Measurements from ENCODE around the gene SAE1. TPM values are rescaled to one million over a fixed set of nuclear protein-coding genes. Genes with fewer than 3 reads are reported as not detected.
"Not testable (repeated sequence)": the region's sequence is repeated elsewhere in the genome, so short reads cannot be mapped to it uniquely, and the experiment has no call there.

Gene SAE1
- total RNA-seq, 1 donor from 2014 or later: 151 TPM

GRCh38 chr19:47240996-47241918 is 110.6 kb downstream of the SAE1 start:
- Mint-ChIP-seq H3K27ac (no peak overlapping the region), H3K9me3 (no peaks in the 10 kb centered on the region), H3K4me1 (peaks cover 25% of the 10 kb centered on the region), H3K27me3 (peaks cover 3% of the 10 kb centered on the region), H3K36me3 (ENCODE audit: low read depth) (no peaks in the 10 kb centered on the region), H3K4me3 (peak overlapping the region; percentile 41)
- intact Hi-C loops (cut with micrococcal nuclease): loop anchor here (1.0 to 10.0 kb wide), 2 partner anchors 10 to 206 kb away; partner anchors contain the start of gene BBC3
- DNase-seq: peak; percentile 95

GRCh38 chr19:47241919-47242577 is 111.4 kb downstream of the SAE1 start:
- H3K9me3 Mint-ChIP-seq: no peaks in the 10 kb centered on the region
- H3K27me3 Mint-ChIP-seq: peaks cover 3% of the 10 kb centered on the region
- H3K27ac Mint-ChIP-seq: no peak overlapping the region
- DNase-seq: peak; percentile 74
- H3K4me1 Mint-ChIP-seq: peaks cover 25% of the 10 kb centered on the region
- intact Hi-C loops (cut with micrococcal nuclease): loop anchor here (1.0 to 10.0 kb wide), 2 partner anchors 11 to 207 kb away; partner anchors contain the start of gene BBC3
- no peaks in the 10 kb centered on the region for H3K36me3 Mint-ChIP-seq (ENCODE audit: low read depth)
- H3K4me3 Mint-ChIP-seq: no peak overlapping the region

- peak overlapping the region; percentile 85 for H3K4me3 Mint-ChIP-seq
- intact Hi-C loops (cut with micrococcal nuclease): loop anchor here (10.0 kb wide), 1 partner anchor 209 kb away; no protein-coding TSS in a partner anchor
- H3K36me3 Mint-ChIP-seq (ENCODE audit: low read depth): no peaks in the 10 kb centered on the region
- DNase-seq: no peak
- H3K27me3 Mint-ChIP-seq: peaks cover 3% of the 10 kb centered on the region
- peak overlapping the region; percentile 97 for H3K27ac Mint-ChIP-seq
- no peaks in the 10 kb centered on the region for H3K9me3 Mint-ChIP-seq
- H3K4me1 Mint-ChIP-seq: peaks cover 28% of the 10 kb centered on the region
These were observed 112.7 kb downstream of the SAE1 start for GRCh38 chr19:47243364-47243775.

GRCh38 chr19:47243776-47244547 is 113.3 kb downstream of the SAE1 start:
- Mint-ChIP-seq H3K4me1 (peaks cover 25% of the 10 kb centered on the region), H3K4me3 (peak overlapping the region; percentile 85), H3K36me3 (ENCODE audit: low read depth) (no peaks in the 10 kb centered on the region), H3K27ac (peak overlapping the region; percentile 97), H3K27me3 (peaks cover 1% of the 10 kb centered on the region), H3K9me3 (no peaks in the 10 kb centered on the region)
- DNase-seq: peak; percentile 98
- intact Hi-C loops (cut with micrococcal nuclease): loop anchor here (1.0 to 10.0 kb wide), 5 partner anchors 34 to 209 kb away; no protein-coding TSS in a partner anchor

- Mint-ChIP-seq H3K4me3 (no peak overlapping the region), H3K4me1 (peaks cover 21% of the 10 kb centered on the region), H3K27ac (no peak overlapping the region), H3K27me3 (no peaks in the 10 kb centered on the region), H3K9me3 (no peaks in the 10 kb centered on the region), H3K36me3 (ENCODE audit: low read depth) (no peaks in the 10 kb centered on the region)
- DNase-seq: peak; percentile 95
- intact Hi-C loops (cut with micrococcal nuclease): loop anchor here (5.0 to 10.0 kb wide), 2 partner anchors 213 to 235 kb away; no protein-coding TSS in a partner anchor
These were observed 116.8 kb downstream of the SAE1 start for GRCh38 chr19:47247308-47247990.

GRCh38 chr19:47253016-47253415 is 122.4 kb downstream of the SAE1 start:
- H3K4me3 Mint-ChIP-seq; H3K27me3 Mint-ChIP-seq; H3K9me3 Mint-ChIP-seq; H3K27ac Mint-ChIP-seq; intact Hi-C loops (cut with micrococcal nuclease); DNase-seq: not testable (repeated sequence)
- peaks cover 11% of the 10 kb centered on the region for H3K36me3 Mint-ChIP-seq (ENCODE audit: low read depth)
- H3K4me1 Mint-ChIP-seq: peaks cover 20% of the 10 kb centered on the region

- peaks cover 12% of the 10 kb centered on the region for H3K36me3 Mint-ChIP-seq (ENCODE audit: low read depth)
- peaks cover 23% of the 10 kb centered on the region for H3K4me1 Mint-ChIP-seq
- intact Hi-C loops (cut with micrococcal nuclease): no loop called here
- H3K4me3 Mint-ChIP-seq: no peak overlapping the region
- DNase-seq: no peak
- peaks cover 2% of the 10 kb centered on the region for H3K27me3 Mint-ChIP-seq
- no peak overlapping the region for H3K27ac Mint-ChIP-seq
- H3K9me3 Mint-ChIP-seq: no peaks in the 10 kb centered on the region
These were observed 122.8 kb downstream of the SAE1 start for GRCh38 chr19:47253467-47253881.

- H3K4me1 Mint-ChIP-seq: peaks cover 27% of the 10 kb centered on the region
- peaks cover 17% of the 10 kb centered on the region for H3K36me3 Mint-ChIP-seq (ENCODE audit: low read depth)
- H3K27me3 Mint-ChIP-seq: peaks cover 2% of the 10 kb centered on the region
- no peak overlapping the region for H3K27ac Mint-ChIP-seq
- no peaks in the 10 kb centered on the region for H3K9me3 Mint-ChIP-seq
- no peak for DNase-seq
- intact Hi-C loops (cut with micrococcal nuclease): no loop called here
- H3K4me3 Mint-ChIP-seq: no peak overlapping the region
These were observed 123.3 kb downstream of the SAE1 start for GRCh38 chr19:47253970-47254369.

GRCh38 chr19:47255879-47256692 is 125.5 kb downstream of the SAE1 start, which contains the start of gene CCDC9:
Gene CCDC9, plus strand, starts transcription at chr19:47256525. Its CDS starts 1,876 bp downstream, at chr19:47258401.
- H3K4me1 Mint-ChIP-seq: peaks cover 39% of the 10 kb centered on the region
- no peaks in the 10 kb centered on the region for H3K9me3 Mint-ChIP-seq
- DNase-seq: peak; percentile 98
- peak within 1 kb of the TSS; percentile 94 for H3K27ac Mint-ChIP-seq
- intact Hi-C loops (cut with micrococcal nuclease): loop anchor here (2.0 kb wide), 3 partner anchors 29 to 395 kb away; partner anchors contain the start of genes ARHGAP35 and TMEM160
- H3K27me3 Mint-ChIP-seq: peaks cover 2% of the 10 kb centered on the region
- H3K36me3 Mint-ChIP-seq (ENCODE audit: low read depth): peaks cover 34% of the 10 kb centered on the region
- H3K4me3 Mint-ChIP-seq: peak within 1 kb of the TSS; percentile 96

- Mint-ChIP-seq H3K4me1 (peaks cover 40% of the 10 kb centered on the region), H3K4me3 (peak overlapping the region; percentile 96), H3K27ac (peak overlapping the region; percentile 94), H3K9me3 (no peaks in the 10 kb centered on the region), H3K27me3 (peaks cover 2% of the 10 kb centered on the region), H3K36me3 (ENCODE audit: low read depth) (peaks cover 38% of the 10 kb centered on the region)
- intact Hi-C loops (cut with micrococcal nuclease): loop anchor here (1.0 to 2.0 kb wide), 5 partner anchors 17 to 396 kb away; partner anchors contain the start of genes ARHGAP35, BBC3, INAFM1 and TMEM160
- peak; percentile 100 for DNase-seq
These were observed 126.2 kb downstream of the SAE1 start for GRCh38 chr19:47256693-47257410.

- no peaks in the 10 kb centered on the region for H3K9me3 Mint-ChIP-seq
- peak overlapping the region; percentile 94 for H3K27ac Mint-ChIP-seq
- peaks cover 43% of the 10 kb centered on the region for H3K36me3 Mint-ChIP-seq (ENCODE audit: low read depth)
- H3K27me3 Mint-ChIP-seq: peaks cover 2% of the 10 kb centered on the region
- intact Hi-C loops (cut with micrococcal nuclease): loop anchor here (1.0 to 2.0 kb wide), 5 partner anchors 17 to 397 kb away; partner anchors contain the start of genes ARHGAP35, BBC3, INAFM1 and TMEM160
- H3K4me3 Mint-ChIP-seq: peak overlapping the region; percentile 96
- no peak for DNase-seq
- peaks cover 40% of the 10 kb centered on the region for H3K4me1 Mint-ChIP-seq
These were observed 127.0 kb downstream of the SAE1 start for GRCh38 chr19:47257411-47258169.

All from activated CD4-positive, alpha-beta T cell treated with anti-CD3 and anti-CD28 coated beads, Interleukin-2, amount 10 ng/mL, durations not matched to agents 24 days and 14 days (primary cell).